Peyer's patch (tissue), 4 donors: ENCODE results near the gene EEF2K.

Experiments used
- POLR2A ChIP-seq, 2 donors: fragments of 450-650 bp; IDR thresholded peaks; one replicate each; pipeline ENCODE4 v1.5.1; 2017; ENCODE audit warnings: antibody characterized with exemption in 2 of 2, mild to moderate bottlenecking in 2 of 2, moderate library complexity in 2 of 2
- TF ChIP-seq, protein P1 (sequence below), 6 experiments: fragments of 450-650 bp in 4 of 6; fragments of 200-600 bp in 2 of 6; sonication (generic) in 1 of 6; IDR thresholded peaks; one replicate each; pipeline ENCODE4 v1.5.1; 2017 to 2019; ENCODE audit warnings: antibody characterized with exemption in 6 of 6, mild to moderate bottlenecking in 3 of 6, moderate library complexity in 1 of 6

DNA sequence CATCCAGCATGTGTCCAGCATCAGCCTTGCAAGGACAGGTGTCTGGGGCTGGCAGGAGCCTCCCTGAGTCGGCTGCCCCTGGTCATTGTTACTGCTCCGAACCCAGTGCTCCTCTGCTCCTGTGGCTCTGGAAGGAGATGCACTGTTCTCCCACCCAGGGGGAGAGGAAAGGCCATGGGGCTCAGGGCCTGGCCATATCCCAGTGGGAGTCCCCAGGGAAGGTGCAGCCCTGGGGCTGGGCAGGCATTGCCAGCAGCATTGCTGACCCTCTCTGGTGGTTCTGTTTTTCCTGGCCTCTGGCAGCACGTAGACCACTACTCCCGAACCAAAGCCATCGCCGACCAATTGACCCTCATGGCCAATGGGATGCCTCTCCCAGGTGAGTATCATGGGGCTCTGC lies 34.1 kb upstream of the EEF2K start:
- TF ChIP-seq, protein P1, sequence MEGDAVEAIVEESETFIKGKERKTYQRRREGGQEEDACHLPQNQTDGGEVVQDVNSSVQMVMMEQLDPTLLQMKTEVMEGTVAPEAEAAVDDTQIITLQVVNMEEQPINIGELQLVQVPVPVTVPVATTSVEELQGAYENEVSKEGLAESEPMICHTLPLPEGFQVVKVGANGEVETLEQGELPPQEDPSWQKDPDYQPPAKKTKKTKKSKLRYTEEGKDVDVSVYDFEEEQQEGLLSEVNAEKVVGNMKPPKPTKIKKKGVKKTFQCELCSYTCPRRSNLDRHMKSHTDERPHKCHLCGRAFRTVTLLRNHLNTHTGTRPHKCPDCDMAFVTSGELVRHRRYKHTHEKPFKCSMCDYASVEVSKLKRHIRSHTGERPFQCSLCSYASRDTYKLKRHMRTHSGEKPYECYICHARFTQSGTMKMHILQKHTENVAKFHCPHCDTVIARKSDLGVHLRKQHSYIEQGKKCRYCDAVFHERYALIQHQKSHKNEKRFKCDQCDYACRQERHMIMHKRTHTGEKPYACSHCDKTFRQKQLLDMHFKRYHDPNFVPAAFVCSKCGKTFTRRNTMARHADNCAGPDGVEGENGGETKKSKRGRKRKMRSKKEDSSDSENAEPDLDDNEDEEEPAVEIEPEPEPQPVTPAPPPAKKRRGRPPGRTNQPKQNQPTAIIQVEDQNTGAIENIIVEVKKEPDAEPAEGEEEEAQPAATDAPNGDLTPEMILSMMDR (IDR thresholded peaks at IDR 0.05), result no peak
- TF ChIP-seq POLR2A (IDR thresholded peaks at IDR 0.05), result no peak
